Erythroblast (primary cell): ENCODE results near the gene ZNF440.

Source experiments
- GATA1 ChIP-seq: IDR thresholded peaks from 2 replicates; pipeline ENCODE4 v1.6.1; 2011; ENCODE audit warnings: low read depth, mild to moderate bottlenecking, control low read depth, low read length, moderate library complexity
- POLR2A ChIP-seq: IDR thresholded peaks from 2 replicates; pipeline ENCODE4 v1.6.1; 2011; ENCODE audit warnings: mild to moderate bottlenecking, low read length

- TF ChIP-seq POLR2A (no peak), GATA1 (no peak)
Measured at GRCh38 chr19:11832253-11832912, 18.3 kb downstream of the ZNF440 start.
